ENCODE data around the gene KIF3A. TPM values are rescaled to one million over a fixed set of nuclear protein-coding genes. Genes with fewer than 3 reads are reported as not detected.
"Not testable (repeated sequence)": the region's sequence is repeated elsewhere in the genome, so short reads cannot be mapped to it uniquely, and the experiment has no call there.

Gene KIF3A
- total and polyA plus RNA-seq, 5 donors: 4.2 to 9.8 (median 8.8) TPM

GRCh38 chr5:132714456-132715307 lies 22.7 kb downstream of the KIF3A start:
- Histone ChIP-seq H3K27ac (ENCODE audit: low read length) (no peak overlapping the region), H3K9me3 (ENCODE audit: control insufficient read depth, low read length) (no peaks in the 10 kb centered on the region), H3K4me3 (ENCODE audit: low read length) (no peak overlapping the region), H3K4me1 (ENCODE audit: control insufficient read depth, insufficient read depth, low read length) (no peaks in the 10 kb centered on the region), H3K27me3 (ENCODE audit: control insufficient read depth, insufficient read depth) (no peaks in the 10 kb centered on the region)
- no peak for ATAC-seq
- no peak for DNase-seq
- intact Hi-C loops (cut with DNase I): no loop called here
- WGBS: 69% methylated on average over 11 of the region's 11 CpGs

GRCh38 chr5:132708645-132709044 lies 28.7 kb downstream of the KIF3A start:
- Histone ChIP-seq H3K27me3 (ENCODE audit: control insufficient read depth, insufficient read depth) (no peaks in the 10 kb centered on the region), H3K9me3 (ENCODE audit: control insufficient read depth, low read length) (no peaks in the 10 kb centered on the region), H3K4me1 (ENCODE audit: control insufficient read depth, insufficient read depth, low read length) (no peaks in the 10 kb centered on the region), H3K4me3 (ENCODE audit: low read length) (no peak overlapping the region), H3K27ac (ENCODE audit: low read length) (no peak overlapping the region)
- intact Hi-C loops (cut with DNase I): no loop called here
- no peak for DNase-seq
- ATAC-seq: no peak

- DNase-seq: no peak
- intact Hi-C loops (cut with DNase I): no loop called here
- Histone ChIP-seq H3K4me3 (ENCODE audit: low read length) (no peak overlapping the region), H3K27me3 (ENCODE audit: control insufficient read depth, insufficient read depth) (no peaks in the 10 kb centered on the region), H3K27ac (ENCODE audit: low read length) (no peak overlapping the region), H3K4me1 (ENCODE audit: control insufficient read depth, insufficient read depth, low read length) (no peaks in the 10 kb centered on the region), H3K9me3 (ENCODE audit: control insufficient read depth, low read length) (no peaks in the 10 kb centered on the region)
- ATAC-seq: no peak
- 99% methylated on average over 1 of the region's 1 CpG for WGBS
Observed at GRCh38 chr5:132704875-132705274, 32.5 kb downstream of the KIF3A start.

- Histone ChIP-seq H3K27me3 (ENCODE audit: control insufficient read depth, insufficient read depth) (no peaks in the 10 kb centered on the region), H3K9me3 (ENCODE audit: control insufficient read depth, low read length) (no peaks in the 10 kb centered on the region), H3K4me1 (ENCODE audit: control insufficient read depth, insufficient read depth, low read length) (no peaks in the 10 kb centered on the region), H3K27ac (ENCODE audit: low read length) (no peak overlapping the region), H3K4me3 (ENCODE audit: low read length) (no peak overlapping the region)
- ATAC-seq (no peak), DNase-seq (no peak)
- WGBS: 94% methylated on average over 4 of the region's 4 CpGs
- intact Hi-C loops (cut with DNase I): no loop called here
Observed at GRCh38 chr5:132695956-132696355, 41.4 kb downstream of the KIF3A start.

- ATAC-seq: no peak
- H3K27ac ChIP-seq (ENCODE audit: low read length): no peak overlapping the region
- DNase-seq: no peak
- no peaks in the 10 kb centered on the region for H3K27me3 ChIP-seq (ENCODE audit: control insufficient read depth, insufficient read depth)
- no peaks in the 10 kb centered on the region for H3K4me1 ChIP-seq (ENCODE audit: control insufficient read depth, insufficient read depth, low read length)
- no peak overlapping the region for H3K4me3 ChIP-seq (ENCODE audit: low read length)
- no peaks in the 10 kb centered on the region for H3K9me3 ChIP-seq (ENCODE audit: control insufficient read depth, low read length)
- intact Hi-C loops (cut with DNase I): no loop called here
Observed at GRCh38 chr5:132692632-132692967, 44.7 kb downstream of the KIF3A start.

- H3K4me1 ChIP-seq (ENCODE audit: control insufficient read depth, insufficient read depth, low read length); H3K27ac ChIP-seq (ENCODE audit: low read length); ATAC-seq; intact Hi-C loops (cut with DNase I); H3K9me3 ChIP-seq (ENCODE audit: control insufficient read depth, low read length); DNase-seq; H3K4me3 ChIP-seq (ENCODE audit: low read length); H3K27me3 ChIP-seq (ENCODE audit: control insufficient read depth, insufficient read depth): not testable (repeated sequence)
- 72% methylated on average over 5 of the region's 5 CpGs for WGBS
Observed at GRCh38 chr5:132691755-132692631, 45.4 kb downstream of the KIF3A start.

- over 99% methylated on average over 3 of the region's 3 CpGs for WGBS
- no peaks in the 10 kb centered on the region for H3K4me1 ChIP-seq (ENCODE audit: control insufficient read depth, insufficient read depth, low read length)
- intact Hi-C loops (cut with DNase I): no loop called here
- no peaks in the 10 kb centered on the region for H3K9me3 ChIP-seq (ENCODE audit: control insufficient read depth, low read length)
- ATAC-seq: no peak
- no peak overlapping the region for H3K4me3 ChIP-seq (ENCODE audit: low read length)
- no peak for DNase-seq
- no peak overlapping the region for H3K27ac ChIP-seq (ENCODE audit: low read length)
- no peaks in the 10 kb centered on the region for H3K27me3 ChIP-seq (ENCODE audit: control insufficient read depth, insufficient read depth)
Observed at GRCh38 chr5:132690156-132690555, 47.2 kb downstream of the KIF3A start.

- no peak for ATAC-seq
- intact Hi-C loops (cut with DNase I): no loop called here
Observed at GRCh38 chr5:132689513-132689912, 47.8 kb downstream of the KIF3A start.

GRCh38 chr5:132688536-132689339 lies 48.6 kb downstream of the KIF3A start:
- Histone ChIP-seq H3K9me3 (ENCODE audit: control insufficient read depth, low read length) (no peaks in the 10 kb centered on the region), H3K4me1 (ENCODE audit: control insufficient read depth, insufficient read depth, low read length) (no peaks in the 10 kb centered on the region), H3K27me3 (ENCODE audit: control insufficient read depth, insufficient read depth) (no peaks in the 10 kb centered on the region), H3K27ac (ENCODE audit: low read length) (no peak overlapping the region), H3K4me3 (ENCODE audit: low read length) (no peak overlapping the region)
- DNase-seq: no peak
- intact Hi-C loops (cut with DNase I): no loop called here
- ATAC-seq: no peak
- 53% methylated on average over 7 of the region's 7 CpGs for WGBS

More at GRCh38 chr5:132689513-132689912, 47.8 kb downstream of the KIF3A start:
- Histone ChIP-seq H3K4me1 (ENCODE audit: control insufficient read depth, insufficient read depth, low read length) (no peaks in the 10 kb centered on the region), H3K9me3 (ENCODE audit: control insufficient read depth, low read length) (no peaks in the 10 kb centered on the region), H3K4me3 (ENCODE audit: low read length) (no peak overlapping the region), H3K27ac (ENCODE audit: low read length) (no peak overlapping the region), H3K27me3 (ENCODE audit: control insufficient read depth, insufficient read depth) (no peaks in the 10 kb centered on the region)
- 80% methylated on average over 7 of the region's 7 CpGs for WGBS
- DNase-seq: no peak

- no peaks in the 10 kb centered on the region for H3K9me3 ChIP-seq (ENCODE audit: control insufficient read depth, low read length)
- H3K4me1 ChIP-seq (ENCODE audit: control insufficient read depth, insufficient read depth, low read length): no peaks in the 10 kb centered on the region
- H3K27ac ChIP-seq (ENCODE audit: low read length): no peak overlapping the region
- no peak overlapping the region for H3K4me3 ChIP-seq (ENCODE audit: low read length)
- DNase-seq: no peak
- WGBS: 92% methylated on average over 5 of the region's 5 CpGs
- intact Hi-C loops (cut with DNase I): no loop called here
- no peaks in the 10 kb centered on the region for H3K27me3 ChIP-seq (ENCODE audit: control insufficient read depth, insufficient read depth)
- no peak for ATAC-seq
Observed at GRCh38 chr5:132687995-132688394, 49.4 kb downstream of the KIF3A start.

GRCh38 chr5:132686193-132686592 lies 51.2 kb downstream of the KIF3A start:
- no peak overlapping the region for H3K27ac ChIP-seq (ENCODE audit: low read length)
- H3K27me3 ChIP-seq (ENCODE audit: control insufficient read depth, insufficient read depth): no peaks in the 10 kb centered on the region
- H3K4me1 ChIP-seq (ENCODE audit: control insufficient read depth, insufficient read depth, low read length): no peaks in the 10 kb centered on the region
- H3K4me3 ChIP-seq (ENCODE audit: low read length): no peak overlapping the region
- intact Hi-C loops (cut with DNase I): no loop called here
- DNase-seq: no peak
- ATAC-seq: no peak
- WGBS: 96% methylated on average over 3 of the region's 3 CpGs
- no peaks in the 10 kb centered on the region for H3K9me3 ChIP-seq (ENCODE audit: control insufficient read depth, low read length)
